IMR-90 (cell line): ENCODE measurements around the gene PALLD. TPM values are rescaled to one million over a fixed set of nuclear protein-coding genes. Genes with fewer than 3 reads are reported as not detected.

ENCODE experiments used
- ATAC-seq: fragments of 200-7000 bp; cut with Tn5 transposase; 2 replicates; pipeline ENCODE4 v1.9.1; 2020; ENCODE audit warnings: low read depth, mild to moderate bottlenecking, moderate library complexity
- BruUV-seq: library from RNA; stranded (reverse); fragments of 400-500 nt; replicated peaks from 2 replicates; lab custom pipeline; 2021; lab: Mats Ljungman, UMichigan
- CTCF ChIA-PET: fragments of 300-600 bp; formaldehyde crosslinking; extraction: SDS; loops from one replicate; lab custom pipeline; 2021; ENCODE audit warnings: antibody characterized with exemption; lab: Yijun Ruan, JAX
- POLR2A ChIA-PET: fragments of 300-600 bp; sonication (Branson Sonifier 250); formaldehyde crosslinking; loops from one replicate; lab custom pipeline; 2022; ENCODE audit warnings: antibody characterized with exemption; ENCODE audit not compliant: unreplicated experiment; lab: Charles Lee
- DNase-seq: peaks from one replicate; pipeline ENCODE4 v3.0.0; 2013
- H2AFZ ChIP-seq: replicated peaks from 2 replicates; pipeline ENCODE3; 2013; ENCODE audit warnings: low read length, mild to moderate bottlenecking; ENCODE audit not compliant: poor library complexity
- H2AK5ac ChIP-seq: 2 replicates; pipeline ENCODE4 v1.6.1; 2013; ENCODE audit warnings: low read depth, low read length, inconsistent platforms
- H2AK9ac ChIP-seq: replicated peaks from 2 replicates; pipeline ENCODE3; 2013; ENCODE audit warnings: mild to moderate bottlenecking, low read depth, low read length, moderate library complexity; ENCODE audit not compliant: poor library complexity
- H2BK120ac ChIP-seq: 2 replicates; pipeline ENCODE4 v1.6.1; 2013; ENCODE audit warnings: low read depth, low read length, inconsistent platforms
- H2BK15ac ChIP-seq: 3 replicates; pipeline ENCODE4 v1.6.1; 2013; ENCODE audit warnings: low read depth, low read length, inconsistent platforms
- H2BK20ac ChIP-seq: 2 replicates; pipeline ENCODE4 v1.6.1; 2013; ENCODE audit warnings: low read depth, mild to moderate bottlenecking, inconsistent platforms, low read length, moderate library complexity
- H2BK5ac ChIP-seq: 2 replicates; pipeline ENCODE4 v1.6.1; 2013; ENCODE audit warnings: mild to moderate bottlenecking, low read depth, low read length, inconsistent platforms; ENCODE audit not compliant: poor library complexity, severe bottlenecking
- H3K14ac ChIP-seq: replicated peaks from 2 replicates; pipeline ENCODE4 v1.6.1; 2013; ENCODE audit warnings: low read depth, low read length, inconsistent platforms
- H3K18ac ChIP-seq: 2 replicates; pipeline ENCODE4 v1.6.1; 2013; ENCODE audit warnings: low read depth, low read length, control low read depth
- H3K23ac ChIP-seq: 2 replicates; pipeline ENCODE4 v1.6.1; 2013; ENCODE audit warnings: low read depth, low read length, inconsistent platforms
- H3K27ac ChIP-seq: 2 replicates; pipeline ENCODE4 v1.5.1; 2013; ENCODE audit warnings: mild to moderate bottlenecking, control low read depth, low read length; ENCODE audit not compliant: insufficient read depth
- H3K27me3 ChIP-seq: 2 replicates; pipeline ENCODE4 v1.6.1; 2013; ENCODE audit warnings: low read length; ENCODE audit not compliant: control insufficient read depth, insufficient read depth
- H3K36me3 ChIP-seq: 2 replicates; pipeline ENCODE4 v1.6.1; 2013; ENCODE audit warnings: low read length, mixed read lengths; ENCODE audit not compliant: control insufficient read depth, insufficient read depth
- H3K4ac ChIP-seq: 2 replicates; pipeline ENCODE4 v1.6.1; 2013; ENCODE audit warnings: low read depth, low read length, inconsistent platforms
- H3K4me1 ChIP-seq: 2 replicates; pipeline ENCODE4 v1.6.1; 2013; ENCODE audit warnings: low read length, mixed read lengths; ENCODE audit not compliant: control insufficient read depth, insufficient read depth
- H3K4me2 ChIP-seq: 2 replicates; pipeline ENCODE4 v1.6.1; 2013; ENCODE audit warnings: low read depth, mild to moderate bottlenecking, control low read depth, low read length, moderate library complexity
- H3K4me3 ChIP-seq: 2 replicates; pipeline ENCODE4 v1.5.1; 2013; ENCODE audit warnings: low read depth, mild to moderate bottlenecking, control low read depth, low read length, moderate library complexity; ENCODE audit not compliant: insufficient read depth
- H3K56ac ChIP-seq: 2 replicates; pipeline ENCODE4 v1.6.1; 2013; ENCODE audit warnings: low read length, inconsistent platforms; ENCODE audit not compliant: insufficient read depth; ENCODE audit errors: extremely low read depth
- H3K79me1 ChIP-seq, 2 experiments: 2 replicates each; pipeline ENCODE4 v1.6.1; 2013; ENCODE audit warnings: low read length in 2 of 2, inconsistent platforms in 1 of 2, low read depth in 1 of 2
- H3K9ac ChIP-seq: 2 replicates; pipeline ENCODE4 v1.6.1; 2013; ENCODE audit warnings: low read depth, low read length, control low read depth
- H3K9me1 ChIP-seq: 2 replicates; pipeline ENCODE4 v1.6.1; 2013; ENCODE audit warnings: low read length, inconsistent platforms; ENCODE audit not compliant: insufficient read depth
- H3K9me3 ChIP-seq: 2 replicates; pipeline ENCODE4 v1.6.1; 2013; ENCODE audit warnings: low read length; ENCODE audit not compliant: control insufficient read depth, insufficient read depth
- H4K20me1 ChIP-seq: 2 replicates; pipeline ENCODE4 v1.6.1; 2013; ENCODE audit warnings: low read length, inconsistent platforms; ENCODE audit not compliant: insufficient read depth
- H4K5ac ChIP-seq: 2 replicates; pipeline ENCODE4 v1.6.1; 2013; ENCODE audit warnings: mild to moderate bottlenecking, low read depth, low read length, control low read depth
- H4K8ac ChIP-seq, 2 experiments: 2 replicates each; pipeline ENCODE4 v1.6.1; 2013; ENCODE audit warnings: low read depth in 2 of 2, low read length in 2 of 2, control low read depth in 1 of 2, inconsistent platforms in 1 of 2
- H4K91ac ChIP-seq: 2 replicates; pipeline ENCODE4 v1.6.1; 2013; ENCODE audit warnings: low read depth, low read length, inconsistent platforms; ENCODE audit not compliant: insufficient read depth
- BHLHE40 ChIP-seq: fragments of 150-350 bp; IDR thresholded peaks from 2 replicates; pipeline ENCODE4 v1.6.1; 2016; ENCODE audit warnings: mild to moderate bottlenecking, low read depth, low read length
- CTCF ChIP-seq: conservative IDR thresholded peaks from 2 replicates; pipeline ENCODE4 v1.5.1; 2012; ENCODE audit warnings: mild to moderate bottlenecking, low read depth, low read length, improper control_type of control experiment
- MAFK ChIP-seq: IDR thresholded peaks from 2 replicates; pipeline ENCODE4 v1.6.1; 2012; ENCODE audit warnings: low read depth, low read length, improper control_type of control experiment
- MAZ ChIP-seq: IDR thresholded peaks from 2 replicates; pipeline ENCODE4 v1.6.1; 2012; ENCODE audit warnings: low read depth, mild to moderate bottlenecking, low read length, improper control_type of control experiment, moderate library complexity, borderline replicate concordance
- WGBS, 2 experiments: methylation state at CpG; one replicate each; pipeline versions ENCODE4 v1.1.5 to v1.1.7; 2013; ENCODE audit warnings: missing lambda C conversion rate in 2 of 2; ENCODE audit not compliant: insufficient read length in 1 of 2; ENCODE audit errors: extremely low coverage in 2 of 2; 5-methylcytosine and 5-hydroxymethylcytosine counted together
- dilution Hi-C: fragments of 300-500 bp; cut with HindIII; formaldehyde crosslinking; loops from one replicate; pipeline ENCODE4 v1.14.3; 2018; ENCODE audit warnings: low sequenced_read_pairs; ENCODE audit not compliant: unreplicated experiment
- in situ Hi-C: fragments of 300-500 bp; cut with MboI; formaldehyde crosslinking; loops from 3 replicates; pipeline ENCODE4 v1.14.3; 2019; ENCODE audit warnings: low sequenced_read_pairs, inconsistent platforms, mixed read lengths
- intact Hi-C: fragments of 100-400 bp; cut with micrococcal nuclease; formaldehyde crosslinking; loops from 2 replicates; pipeline ENCODE4 v1.10.0; 2022
- polyA plus RNA-seq, 3 experiments: library from polyadenylated mRNA; depleted of rRNA; stranded (reverse); fragments of >200 nt; gene quantifications; 2 replicates each; pipeline ENCODE4 v1.2.3, GENCODE V29; 2012; ENCODE audit warnings: low replicate concordance in 1 of 3
- total RNA-seq: library from RNA; depleted of rRNA; stranded (reverse); fragments of >200 nt; gene quantifications from 2 replicates; pipeline ENCODE4 v1.2.3, GENCODE V29; 2012
- TF ChIP-seq, protein P1 (sequence below): fragments of 150-350 bp; IDR thresholded peaks from 2 replicates; pipeline ENCODE4 v1.6.1; 2017; ENCODE audit warnings: mild to moderate bottlenecking, antibody characterized with exemption, low read length, low read depth

The PALLD gene
- total and polyA plus RNA-seq, 2 of the 4 experiments (the other 2 are of a cell fraction), result 91.0 to 91.9 TPM

DNA sequence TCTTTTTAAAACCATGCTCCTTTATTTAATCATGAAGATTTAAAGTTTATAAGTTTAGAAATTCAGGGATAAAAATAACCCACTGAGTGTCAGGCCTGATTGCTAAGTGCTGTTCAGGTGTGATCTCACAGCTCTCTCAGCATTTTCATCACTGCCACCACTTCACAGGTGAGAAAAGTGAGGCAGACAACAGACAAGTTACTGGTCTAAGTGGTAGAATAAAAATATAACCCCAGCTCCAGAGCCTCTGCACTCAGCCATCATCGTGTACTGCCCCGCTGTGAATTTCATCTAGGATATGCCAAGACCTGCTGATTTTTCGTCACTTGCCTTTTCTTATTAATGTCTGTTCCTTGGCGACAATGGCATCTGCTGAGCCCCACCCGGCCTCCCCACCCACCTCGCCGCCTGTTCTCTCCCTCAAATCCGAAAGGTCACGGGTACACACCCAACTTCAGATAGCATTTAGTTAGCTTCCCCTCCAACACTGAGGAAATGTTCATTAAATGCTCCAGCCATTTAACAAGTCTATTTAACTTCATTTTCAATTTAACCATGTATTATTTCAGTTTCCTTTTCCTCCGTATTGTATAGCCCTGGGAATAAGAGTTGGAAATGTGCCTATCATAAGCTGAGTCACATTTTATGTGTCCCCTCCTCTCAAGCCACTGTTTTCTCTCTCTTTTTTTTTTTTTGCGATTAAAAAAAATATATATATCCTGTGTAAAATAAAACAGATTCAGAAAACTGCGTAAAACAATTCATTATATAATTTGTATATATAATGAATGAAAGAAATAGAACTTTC is 276.7 kb downstream of the PALLD start:
- no TSS peak for BruUV-seq
- in situ Hi-C loops, result no loop called here
- intact Hi-C loops, result no loop called here

More for the DNA sequence above, 276.7 kb downstream of the PALLD start:
- no peak overlapping the region for H3K4me2 ChIP-seq
- H3K27ac ChIP-seq, result no peak overlapping the region
- WGBS, 2 experiments, result 98% methylated on average over 7 of the region's 12 CpGs; no CpG with 5 or more reads in 1 of the 2 experiments
- no peak overlapping the region for H2AK9ac ChIP-seq
- H3K79me1 ChIP-seq, result no peaks in the 10 kb centered on the region
- no peak overlapping the region for H4K8ac ChIP-seq
- no peak overlapping the region for H3K4ac ChIP-seq
- H3K27me3 ChIP-seq, result no peaks in the 10 kb centered on the region
- dilution Hi-C loops, result no loop called here
- H3K56ac ChIP-seq, result no peak overlapping the region
- no peak overlapping the region for H2BK15ac ChIP-seq
- H3K9me3 ChIP-seq, result peaks cover 2% of the 10 kb centered on the region; the same call in 1 of the 2 replicates
- no peak overlapping the region for H3K18ac ChIP-seq
- H3K4me3 ChIP-seq, result no peak overlapping the region
- H2BK20ac ChIP-seq, result no peak overlapping the region
- no peaks in the 10 kb centered on the region for H4K20me1 ChIP-seq
- H2BK5ac ChIP-seq, result no peak overlapping the region
- H3K36me3 ChIP-seq, result no peaks in the 10 kb centered on the region
- DNase-seq, result no peak
- no peak for ATAC-seq
- ChIA-PET POLR2A (no interaction called here), CTCF (no interaction called here)
- no peak overlapping the region for H3K23ac ChIP-seq
- H3K9me1 ChIP-seq, result no peaks in the 10 kb centered on the region; the same call in 1 of the 2 replicates
- peaks cover 10% of the 10 kb centered on the region for H3K4me1 ChIP-seq
- no peak overlapping the region for H3K9ac ChIP-seq
- H2AFZ ChIP-seq, result no peak overlapping the region
- H4K91ac ChIP-seq, result no peak overlapping the region
- no peak overlapping the region for H4K5ac ChIP-seq
- no peak overlapping the region for H2BK120ac ChIP-seq
- H3K14ac ChIP-seq, result no peak overlapping the region
- no peak for TF ChIP-seq BHLHE40
- TF ChIP-seq MAZ, result no peak
- TF ChIP-seq, protein P1, sequence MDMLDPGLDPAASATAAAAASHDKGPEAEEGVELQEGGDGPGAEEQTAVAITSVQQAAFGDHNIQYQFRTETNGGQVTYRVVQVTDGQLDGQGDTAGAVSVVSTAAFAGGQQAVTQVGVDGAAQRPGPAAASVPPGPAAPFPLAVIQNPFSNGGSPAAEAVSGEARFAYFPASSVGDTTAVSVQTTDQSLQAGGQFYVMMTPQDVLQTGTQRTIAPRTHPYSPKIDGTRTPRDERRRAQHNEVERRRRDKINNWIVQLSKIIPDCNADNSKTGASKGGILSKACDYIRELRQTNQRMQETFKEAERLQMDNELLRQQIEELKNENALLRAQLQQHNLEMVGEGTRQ, result no peak
- no peak for TF ChIP-seq CTCF
- TF ChIP-seq MAFK, result no peak
- no peak overlapping the region for H2AK5ac ChIP-seq
